Aorta (tissue), 5 donors: ENCODE results near the gene FUT4. TPM values are rescaled to one million over a fixed set of nuclear protein-coding genes. Genes with fewer than 3 reads are reported as not detected.
"Not testable (repeated sequence)": the region's sequence is repeated elsewhere in the genome, so short reads cannot be mapped to it uniquely, and the experiment has no call there.

Experiments used
- ATAC-seq: fragments of 200-7000 bp; cut with Tn5 transposase; one replicate; pipeline ENCODE4 v1.9.1; 2022; ENCODE audit warnings: moderate library complexity; ENCODE audit not compliant: low FRiP score
- DNase-seq, 2 donors: peaks; one replicate each; pipeline ENCODE4 v3.0.0-alpha.2; 2020
- H3K27ac ChIP-seq, 2 donors: one replicate each; pipeline ENCODE4 v1.5.1; 2013; ENCODE audit warnings: low read length in 2 of 2, mild to moderate bottlenecking in 2 of 2, moderate library complexity in 2 of 2, control low read depth in 1 of 2, inconsistent platforms in 1 of 2, low read depth in 1 of 2
- H3K27me3 ChIP-seq, 2 donors: one replicate each; pipeline ENCODE4 v1.6.1; 2013; ENCODE audit warnings: control low read depth in 1 of 2, low read length in 1 of 2, mild to moderate bottlenecking in 1 of 2, moderate library complexity in 1 of 2; ENCODE audit not compliant: insufficient read depth in 2 of 2, control insufficient read depth in 1 of 2
- H3K36me3 ChIP-seq, 2 donors: one replicate each; pipeline ENCODE4 v1.6.1; 2013; ENCODE audit warnings: control low read depth in 1 of 2, low read length in 1 of 2, mild to moderate bottlenecking in 1 of 2; ENCODE audit not compliant: insufficient read depth in 2 of 2, control insufficient read depth in 1 of 2
- H3K4me1 ChIP-seq, 2 donors: one replicate each; pipeline ENCODE4 v1.6.1; 2013; ENCODE audit warnings: low read length in 2 of 2, control low read depth in 1 of 2, mild to moderate bottlenecking in 1 of 2, moderate library complexity in 1 of 2; ENCODE audit not compliant: insufficient read depth in 2 of 2, control insufficient read depth in 1 of 2
- H3K4me3 ChIP-seq, 2 donors: one replicate each; pipeline ENCODE4 v1.5.1; 2013; ENCODE audit warnings: low read length in 2 of 2, control low read depth in 1 of 2, mild to moderate bottlenecking in 1 of 2
- H3K9me3 ChIP-seq: one replicate; pipeline ENCODE4 v1.6.1; 2013; ENCODE audit warnings: mild to moderate bottlenecking, low read length; ENCODE audit not compliant: control insufficient read depth
- WGBS, 2 donors: extraction: QIAGEN DNeasy Blood & Tissue Kit; methylation state at CpG; one replicate each; pipeline ENCODE4 v1.1.7; 2013; 5-methylcytosine and 5-hydroxymethylcytosine counted together
- intact Hi-C, 2 donors: fragments of 100-400 bp; cut with DNase I; formaldehyde crosslinking; loops; one replicate each; pipeline versions ENCODE4 v1.14.2 to v1.15.0; 2022
- polyA plus RNA-seq, 2 donors: library from polyadenylated mRNA; stranded (reverse); fragments of 200-250 nt; gene quantifications; one replicate each; pipeline ENCODE4 v1.2.3, GENCODE V29; 2013
- total RNA-seq, 2 donors: library from RNA; stranded (reverse); fragmentation: NEBNext Ultra II Directional; extraction: Animal tissue kit (Norgen Biotek cat#: 25700); gene quantifications; one replicate each; pipeline ENCODE4 v1.2.1, GENCODE V29; 2021
- donor health status: healthy with polysubstance abuse.
- donor health status: Bipolar disorder and iron deficiency.
- donor health status: DM: no; HTN: no; CAD: no.
- donor health status: DM: no; HTN: no; CAD: no.
- donor health status: DM: yes; HTN: yes; CAD: no.

FUT4 gene
- total and polyA plus RNA-seq, 4 donors, result 2.6 to 9.7 (median 6.3) TPM

DNA sequence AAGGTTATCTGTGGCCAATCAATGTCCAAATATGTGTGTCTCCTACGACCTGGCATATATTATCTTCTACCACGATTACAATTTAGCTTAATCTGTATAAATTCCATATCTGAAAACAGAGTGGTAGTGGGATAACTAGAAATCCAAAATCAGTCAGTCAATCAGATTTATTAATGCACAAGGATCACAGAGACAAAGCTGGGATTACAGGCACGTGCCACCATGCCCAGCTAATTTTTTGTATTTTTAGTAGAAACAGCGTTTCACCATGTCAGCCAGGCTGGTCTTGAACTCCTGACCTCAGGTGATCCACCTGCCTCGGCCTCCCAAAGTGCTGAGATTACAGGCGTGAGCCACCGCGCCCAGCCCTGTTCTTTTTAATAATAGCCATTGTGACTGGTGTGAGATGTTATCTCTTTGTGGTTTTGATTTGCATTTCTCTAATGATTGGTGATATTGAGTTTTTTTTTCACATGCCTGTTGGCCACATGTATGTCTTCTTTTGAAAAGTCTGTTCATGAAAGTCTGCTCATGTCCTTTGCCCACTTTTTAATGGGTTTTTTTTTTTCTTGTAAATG is 12.1 kb downstream of the FUT4 start:
- H3K27ac ChIP-seq, DNase-seq, H3K27me3 ChIP-seq, H3K9me3 ChIP-seq, H3K4me3 ChIP-seq, H3K4me1 ChIP-seq, H3K36me3 ChIP-seq, ATAC-seq, intact Hi-C loops: not testable (repeated sequence)
- WGBS, 2 donors, result 89 to 90% methylated on average over 8 of the region's 8 CpGs

DNA sequence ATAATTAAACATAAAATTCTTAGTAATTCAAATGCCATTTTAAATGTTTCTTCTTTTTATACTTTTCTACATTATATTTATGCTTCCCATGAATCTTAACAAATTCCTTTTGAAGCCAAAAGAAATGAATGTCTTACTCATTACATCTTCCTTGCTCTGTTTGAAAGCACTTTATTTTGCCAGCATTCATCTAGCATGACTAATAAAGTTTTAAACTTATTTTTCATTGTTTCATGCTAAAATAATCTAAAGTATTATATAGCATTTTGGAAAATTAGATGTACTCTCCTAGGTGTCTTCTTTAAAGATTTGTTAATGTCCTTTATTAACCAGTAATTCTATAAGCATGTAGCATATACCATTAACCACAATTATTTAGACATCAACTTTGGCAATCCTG is 13.7 kb downstream of the FUT4 start:
- Histone ChIP-seq H3K4me3 (no peak overlapping the region), H3K9me3 (no peaks in the 10 kb centered on the region), H3K27ac (no peak overlapping the region), H3K4me1 (peaks cover 0 to 7% of the 10 kb centered on the region in 2 donors), H3K27me3 (no peaks in the 10 kb centered on the region), H3K36me3 (no peaks in the 10 kb centered on the region)
- no peak for DNase-seq
- intact Hi-C loops, result no loop called here
- ATAC-seq, result no peak

DNA sequence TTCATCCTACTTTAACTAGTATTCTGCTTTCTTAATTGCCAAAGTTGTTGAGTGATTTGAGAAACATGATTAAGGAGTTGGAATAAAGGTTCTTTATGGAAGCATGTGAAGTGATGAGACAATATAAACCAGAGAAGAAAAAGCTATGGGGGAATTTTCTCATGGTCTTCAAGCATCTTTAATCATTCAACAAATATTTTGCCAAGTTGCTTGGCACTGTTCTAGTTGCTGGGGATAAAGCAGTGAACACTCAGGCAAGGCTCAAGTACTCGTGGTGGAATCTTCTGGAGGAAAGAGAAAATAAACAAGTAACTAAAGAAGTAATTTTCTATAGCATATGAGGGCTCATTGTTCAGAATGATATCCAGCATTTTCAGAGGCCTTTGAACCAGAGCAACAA is 14.3 kb downstream of the FUT4 start:
- Histone ChIP-seq H3K27me3 (no peaks in the 10 kb centered on the region), H3K4me3 (no peak overlapping the region), H3K27ac (no peak overlapping the region), H3K4me1 (peaks cover 0 to 10% of the 10 kb centered on the region in 2 donors), H3K36me3 (no peaks in the 10 kb centered on the region), H3K9me3 (no peaks in the 10 kb centered on the region)
- intact Hi-C loops, result no loop called here
- no peak for ATAC-seq
- 0 to 4% methylated on average over 1 of the region's 1 CpG for WGBS, 2 donors
- DNase-seq, result no peak

DNA sequence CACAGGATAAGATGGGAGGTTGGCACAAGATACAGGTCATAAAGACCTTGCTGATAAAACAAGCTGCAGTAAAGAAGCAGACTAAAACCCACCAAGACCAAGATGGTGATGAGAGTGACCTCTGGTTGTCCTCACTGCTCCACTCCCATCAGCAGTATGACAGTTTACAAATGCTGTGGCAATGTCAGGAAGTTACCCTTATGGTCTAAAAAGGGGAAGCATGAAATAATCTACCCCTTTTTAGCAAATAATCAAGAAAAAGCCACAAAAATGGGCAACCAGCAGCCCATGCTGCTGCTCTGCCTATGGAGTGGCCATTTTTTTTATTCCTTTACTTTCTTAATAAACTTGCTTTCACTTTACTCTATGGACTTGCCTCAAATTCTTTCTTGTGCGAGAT is 14.7 kb downstream of the FUT4 start:
- intact Hi-C loops, result no loop called here
- WGBS, 2 donors, result 96 to 100% methylated on average over 1 of the region's 1 CpG
- no peak for ATAC-seq
- Histone ChIP-seq H3K4me1 (peaks cover 0 to 12% of the 10 kb centered on the region in 2 donors), H3K9me3 (no peaks in the 10 kb centered on the region), H3K27ac (no peak overlapping the region), H3K36me3 (no peaks in the 10 kb centered on the region), H3K4me3 (no peak overlapping the region), H3K27me3 (no peaks in the 10 kb centered on the region)
- DNase-seq, result no peak

DNA sequence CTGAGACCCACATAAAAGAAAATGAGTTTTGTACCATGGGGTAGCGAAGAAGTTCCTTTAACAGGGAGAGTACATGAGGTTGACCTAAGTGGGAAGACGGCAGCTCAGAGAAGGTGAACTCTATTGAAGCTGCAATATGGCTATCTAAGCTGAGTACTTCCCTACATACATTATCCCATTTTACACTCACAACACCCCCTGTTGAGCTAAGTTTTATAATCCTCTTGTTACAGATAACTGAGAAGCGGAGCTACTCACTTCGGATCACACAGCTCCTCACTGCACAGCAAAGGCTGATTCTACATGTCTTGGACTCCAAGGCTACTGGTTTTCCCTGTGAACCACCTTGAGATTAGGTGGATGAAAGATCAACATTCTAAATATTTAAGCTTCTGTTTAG is 15.2 kb downstream of the FUT4 start:
- intact Hi-C loops, result no loop called here
- WGBS, 2 donors, result 97 to 98% methylated on average over 4 of the region's 4 CpGs
- peaks cover 0 to 12% of the 10 kb centered on the region in 2 donors for H3K4me1 ChIP-seq
- no peaks in the 10 kb centered on the region for H3K9me3 ChIP-seq
- no peaks in the 10 kb centered on the region for H3K27me3 ChIP-seq
- no peak overlapping the region for H3K4me3 ChIP-seq
- no peaks in the 10 kb centered on the region for H3K36me3 ChIP-seq
- ATAC-seq (no peak), DNase-seq (no peak)
- no peak overlapping the region for H3K27ac ChIP-seq

DNA sequence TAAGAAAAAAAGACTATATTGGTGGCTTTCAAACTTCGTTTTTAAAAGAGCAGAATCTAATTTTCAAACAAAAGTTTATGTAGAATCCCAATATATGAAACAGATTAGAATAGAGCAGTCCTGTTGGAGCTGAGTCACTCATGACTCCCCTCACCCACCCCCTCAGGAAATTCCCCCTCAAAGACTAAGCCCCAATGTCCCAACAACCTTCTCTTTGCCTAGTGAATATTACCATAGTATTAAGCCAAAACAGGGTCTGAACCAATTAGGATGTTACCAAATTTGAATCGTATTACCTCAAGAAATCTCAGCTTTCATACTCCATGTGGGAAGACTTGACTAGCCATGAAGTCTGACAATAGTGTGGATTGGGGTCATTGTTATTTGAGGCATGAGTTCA is 15.6 kb downstream of the FUT4 start:
- H3K27me3 ChIP-seq, result no peaks in the 10 kb centered on the region
- no peaks in the 10 kb centered on the region for H3K9me3 ChIP-seq
- DNase-seq, result no peak
- 81 to 85% methylated on average over 2 of the region's 2 CpGs for WGBS, 2 donors
- H3K36me3 ChIP-seq, result no peaks in the 10 kb centered on the region
- H3K4me1 ChIP-seq, result peaks cover 0 to 12% of the 10 kb centered on the region in 2 donors
- H3K27ac ChIP-seq, result no peak overlapping the region
- intact Hi-C loops, result no loop called here
- H3K4me3 ChIP-seq, result no peak overlapping the region
- no peak for ATAC-seq

DNA sequence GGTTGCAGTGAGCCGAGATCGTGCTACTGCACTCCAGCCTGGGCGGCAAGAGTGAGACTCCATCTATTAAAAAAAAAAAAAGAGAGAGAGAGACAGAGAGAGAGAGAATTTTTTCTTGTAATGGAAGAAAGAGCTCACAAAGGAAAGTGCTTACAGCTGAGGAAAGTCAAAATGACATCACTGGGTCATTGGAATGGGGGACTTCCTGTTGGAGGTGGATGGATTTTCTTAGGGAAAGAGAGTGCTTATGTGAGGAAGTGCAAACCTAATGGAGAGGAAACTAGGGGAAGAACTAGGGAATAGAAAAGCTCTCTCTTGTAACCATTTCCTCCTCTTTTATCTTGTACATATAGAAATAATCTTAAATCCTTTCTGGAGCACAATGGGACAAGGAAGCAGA is 17.1 kb downstream of the FUT4 start:
- H3K27me3 ChIP-seq, result no peaks in the 10 kb centered on the region
- peaks cover 0 to 9% of the 10 kb centered on the region in 2 donors for H3K4me1 ChIP-seq
- H3K4me3 ChIP-seq, result no peak overlapping the region
- DNase-seq, result no peak
- no peaks in the 10 kb centered on the region for H3K9me3 ChIP-seq
- intact Hi-C loops, result loop anchor here in 1 of 2 donors (5.0 kb wide), 1 partner anchor 44 kb away; no protein-coding TSS in a partner anchor
- no peaks in the 10 kb centered on the region for H3K36me3 ChIP-seq
- no peak for ATAC-seq
- WGBS, 2 donors, result 94 to 97% methylated on average over 3 of the region's 3 CpGs
- no peak overlapping the region for H3K27ac ChIP-seq

DNA sequence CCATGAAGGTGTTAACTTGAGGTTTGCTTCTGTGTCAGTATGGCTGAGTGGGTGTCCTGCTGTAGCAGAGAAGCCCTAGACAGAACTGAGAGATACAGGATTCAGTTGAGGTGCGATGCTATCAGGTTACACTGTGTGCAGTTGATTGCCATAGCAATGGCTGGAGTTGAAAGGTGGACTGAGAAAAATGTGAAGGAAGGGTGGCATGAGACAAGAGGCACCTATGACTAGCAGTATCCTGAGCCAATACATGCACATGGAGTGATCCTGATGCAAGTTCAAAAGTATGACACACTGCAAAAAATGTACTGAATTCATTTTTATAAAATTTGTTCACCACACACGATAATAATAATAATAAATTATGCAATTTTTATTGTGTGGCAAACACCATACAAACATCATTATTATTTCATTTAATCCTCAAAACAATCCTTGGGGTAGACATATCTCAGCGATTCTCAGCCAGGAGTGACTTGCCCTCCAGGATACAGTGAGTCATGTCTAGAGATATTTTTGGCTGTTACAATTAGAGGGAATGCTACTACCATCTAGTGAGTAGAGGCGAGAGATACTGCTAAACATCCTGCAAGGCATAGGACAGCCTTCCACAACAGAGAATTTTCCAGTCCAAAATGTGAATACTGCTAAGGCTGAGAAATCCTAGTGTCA is 19.6 kb downstream of the FUT4 start:
- no peaks in the 10 kb centered on the region for H3K9me3 ChIP-seq
- no peaks in the 10 kb centered on the region for H3K27me3 ChIP-seq
- no peak overlapping the region for H3K4me3 ChIP-seq
- WGBS, 2 donors, result 18 to 24% methylated on average over 4 of the region's 4 CpGs
- peaks cover 0 to 5% of the 10 kb centered on the region in 2 donors for H3K4me1 ChIP-seq
- no peaks in the 10 kb centered on the region for H3K36me3 ChIP-seq
- DNase-seq (no peak), ATAC-seq (peak; percentile 92)
- intact Hi-C loops, result loop anchor here (2.0 to 5.0 kb wide), 2 partner anchors 45 to 46 kb away; no protein-coding TSS in a partner anchor
- H3K27ac ChIP-seq, result no peak overlapping the region

DNA sequence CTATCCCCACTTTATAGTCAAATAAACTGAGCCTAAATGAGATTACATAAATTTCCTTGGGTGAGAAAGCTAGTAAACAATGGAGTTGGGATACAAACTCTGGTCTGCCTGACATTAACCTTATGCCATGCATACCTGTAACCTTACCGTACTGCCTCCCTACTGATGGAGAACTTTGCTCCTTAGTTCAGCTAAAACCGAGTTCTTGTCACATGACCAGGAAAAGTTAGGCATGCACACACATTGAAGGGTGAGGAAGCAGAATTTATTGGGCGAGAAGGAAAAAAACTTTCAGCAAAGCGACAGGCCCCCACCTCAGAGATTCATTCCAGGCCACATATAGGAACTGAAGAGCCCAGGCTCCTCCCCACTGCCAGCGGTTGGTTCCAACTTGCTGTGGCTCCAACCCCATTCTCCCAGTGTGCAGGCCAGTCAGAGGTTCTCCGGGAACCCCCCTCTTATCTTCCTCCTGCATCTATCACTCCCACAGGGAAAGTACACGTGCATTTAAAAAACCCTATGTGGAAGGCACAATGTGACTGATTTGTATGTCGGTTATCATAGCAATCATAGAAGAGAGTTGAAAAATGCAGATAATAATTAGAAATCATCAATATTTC is 20.2 kb downstream of the FUT4 start:
- ATAC-seq (peak; percentile 16), DNase-seq (no peak)
- intact Hi-C loops, result loop anchor here (2.0 to 5.0 kb wide), 2 partner anchors 45 to 47 kb away; no protein-coding TSS in a partner anchor
- Histone ChIP-seq H3K36me3 (no peaks in the 10 kb centered on the region), H3K4me3 (no peak overlapping the region), H3K9me3 (no peaks in the 10 kb centered on the region), H3K4me1 (peaks cover 0 to 5% of the 10 kb centered on the region in 2 donors), H3K27ac (no peak overlapping the region), H3K27me3 (no peaks in the 10 kb centered on the region)
- 62 to 63% methylated on average over 8 of the region's 8 CpGs for whole genome bisulfite sequencing, 2 donors
